ENCODE results near the gene ZDHHC23.

ZDHHC23 gene

GRCh38 chr3:113985541-113985940 lies 37.7 kb downstream of the ZDHHC23 start:
- DNase-seq (ENCODE audit: low read depth in 2 of 2, low spot score in 1 of 2) = no peak

- no peak for DNase-seq (ENCODE audit: low read depth in 2 of 2, low spot score in 1 of 2)
These were observed 57.7 kb downstream of the ZDHHC23 start for GRCh38 chr3:114005481-114005880.

GRCh38 chr3:114011059-114011797 lies 63.4 kb downstream of the ZDHHC23 start:
- DNase-seq (ENCODE audit: low read depth in 2 of 2, low spot score in 1 of 2) = no peak
